H1 (cell line): ENCODE measurements around the gene UGT1A9. TPM values are rescaled to one million over a fixed set of nuclear protein-coding genes. Genes with fewer than 3 reads are reported as not detected.

Experiments used
- GTF2F1 ChIP-seq: IDR thresholded peaks from 2 replicates; pipeline ENCODE4 v1.6.1; 2012; ENCODE audit warnings: low read depth, low read length, improper control_type of control experiment, borderline replicate concordance
- POLR2A ChIP-seq, 2 experiments: IDR thresholded peaks; 1 replicate in 1 of 2; 2 replicates in 1 of 2; pipeline ENCODE4 v1.6.1; 2011; ENCODE audit warnings: low read depth in 2 of 2, low read length in 2 of 2, mild to moderate bottlenecking in 2 of 2; ENCODE audit errors: control extremely low read depth in 1 of 2
- RXRA ChIP-seq: IDR thresholded peaks from 2 replicates; pipeline ENCODE4 v1.6.1; 2011; ENCODE audit warnings: low read depth, mild to moderate bottlenecking, low read length, moderate library complexity; ENCODE audit not compliant: insufficient read depth
- SIN3A ChIP-seq, 2 experiments: IDR thresholded peaks in 1 of 2; conservative IDR thresholded peaks in 1 of 2; 2 replicates each; pipeline ENCODE4 v1.6.1; 2011 to 2012; ENCODE audit warnings: low read length in 2 of 2, improper control_type of control experiment in 1 of 2, low read depth in 1 of 2, mild to moderate bottlenecking in 1 of 2
- polyA plus RNA-seq, 7 experiments: library from polyadenylated mRNA; depleted of rRNA in 3 of 7; stranded (reverse) in 5 of 7; unstranded in 2 of 7; fragments of >200 nt in 5 of 7; fragments of 200-250 nt in 2 of 7; gene quantifications; 1 replicate in 5 of 7; 2 replicates in 1 of 7; 4 replicates in 1 of 7; pipeline versions ENCODE4 v1.2.1 to v1.2.3, GENCODE V29; 2011 to 2013; ENCODE audit warnings: missing spikeins in 2 of 7, mixed read lengths in 2 of 7
- total RNA-seq: library from RNA; stranded (reverse); fragmentation: NEBNext Ultra II Directional; extraction: Animal tissue kit (Norgen Biotek cat#: 25700); gene quantifications from 2 replicates; pipeline ENCODE4 v1.2.1, GENCODE V29; 2021
- TF ChIP-seq, protein P1 (sequence below): IDR thresholded peaks from 2 replicates; pipeline ENCODE4 v1.6.1; 2012; ENCODE audit warnings: low read length, inconsistent platforms

Gene UGT1A9
- total and polyA plus RNA-seq, 2 of the 8 experiments (the other 6 are each of a cell fraction or from before 2014, with no cell fraction given) = not detected

- TF ChIP-seq, protein P1, sequence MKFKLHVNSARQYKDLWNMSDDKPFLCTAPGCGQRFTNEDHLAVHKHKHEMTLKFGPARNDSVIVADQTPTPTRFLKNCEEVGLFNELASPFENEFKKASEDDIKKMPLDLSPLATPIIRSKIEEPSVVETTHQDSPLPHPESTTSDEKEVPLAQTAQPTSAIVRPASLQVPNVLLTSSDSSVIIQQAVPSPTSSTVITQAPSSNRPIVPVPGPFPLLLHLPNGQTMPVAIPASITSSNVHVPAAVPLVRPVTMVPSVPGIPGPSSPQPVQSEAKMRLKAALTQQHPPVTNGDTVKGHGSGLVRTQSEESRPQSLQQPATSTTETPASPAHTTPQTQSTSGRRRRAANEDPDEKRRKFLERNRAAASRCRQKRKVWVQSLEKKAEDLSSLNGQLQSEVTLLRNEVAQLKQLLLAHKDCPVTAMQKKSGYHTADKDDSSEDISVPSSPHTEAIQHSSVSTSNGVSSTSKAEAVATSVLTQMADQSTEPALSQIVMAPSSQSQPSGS = no peak
- TF ChIP-seq SIN3A (conservative IDR thresholded peaks at IDR 0.05 in 1 of 2, IDR thresholded peaks at IDR 0.05 in 1 of 2; ENCODE audit: low read depth in 1 of 2, low read length in 2 of 2) (no peak), POLR2A (IDR thresholded peaks at IDR 0.05; ENCODE audit: control extremely low read depth in 1 of 2, low read depth in 2 of 2, low read length in 2 of 2) (no peak), RXRA (no peak), GTF2F1 (no peak)
These were observed 121.9 kb downstream of the UGT1A9 start (continued) for GRCh38 chr2:233793465-233794127.
